Type B pancreatic cell (in vitro differentiated cells): ENCODE data around the gene APBA2. TPM values are rescaled to one million over a fixed set of nuclear protein-coding genes. Genes with fewer than 3 reads are reported as not detected.

Experiments used
- DNase-seq: peaks from one replicate; pipeline ENCODE4 v3.0.0; 2021; ENCODE audit warnings: mixed read lengths; ENCODE audit not compliant: unreplicated experiment; ENCODE audit errors: extremely low spot score
- H3K27ac Mint-ChIP-seq: 2 replicates; pipeline ENCODE4 v1.8.0; 2021; ENCODE audit warnings: mild to moderate bottlenecking, mixed read lengths
- H3K27me3 Mint-ChIP-seq: 2 replicates; pipeline ENCODE4 v1.8.0; 2021; ENCODE audit warnings: mixed read lengths
- H3K36me3 Mint-ChIP-seq: 2 replicates; pipeline ENCODE4 v1.8.0; 2021; ENCODE audit warnings: mixed read lengths
- H3K4me1 Mint-ChIP-seq: one replicate; pipeline ENCODE4 v1.8.0; 2021; ENCODE audit warnings: mixed read lengths; ENCODE audit not compliant: unreplicated experiment
- H3K4me3 Mint-ChIP-seq: 2 replicates; pipeline ENCODE4 v1.8.0; 2021; ENCODE audit warnings: mild to moderate bottlenecking, mixed read lengths
- H3K9me3 Mint-ChIP-seq: 2 replicates; pipeline ENCODE4 v1.8.0; 2021; ENCODE audit warnings: mixed read lengths
- CTCF ChIP-seq: fragments of 200-600 bp; sonication (generic); conservative IDR thresholded peaks from 2 replicates; pipeline ENCODE4 v1.5.0; 2021; ENCODE audit warnings: antibody characterized with exemption, mild to moderate bottlenecking
- total RNA-seq: library from RNA; stranded (reverse); gene quantifications from 2 replicates; pipeline ENCODE4 v1.2.1, GENCODE V29; 2021; ENCODE audit warnings: low replicate concordance

Gene APBA2
- total RNA-seq, 1 donor from 2014 or later, result 33.3 TPM

GRCh38 chr15:28895566-28895965 is 9.8 kb downstream of the APBA2 start:
- DNase-seq, result no peak
- Mint-ChIP-seq H3K36me3 (peaks cover 11% of the 10 kb centered on the region), H3K4me3 (no peak overlapping the region), H3K9me3 (no peaks in the 10 kb centered on the region), H3K27ac (no peak overlapping the region), H3K4me1 (peaks cover 15% of the 10 kb centered on the region), H3K27me3 (no peaks in the 10 kb centered on the region)
- TF ChIP-seq CTCF, result no peak

- TF ChIP-seq CTCF, result no peak
- peaks cover 11% of the 10 kb centered on the region for H3K36me3 Mint-ChIP-seq
- no peaks in the 10 kb centered on the region for H3K27me3 Mint-ChIP-seq
- no peak overlapping the region for H3K4me3 Mint-ChIP-seq
- H3K9me3 Mint-ChIP-seq, result no peaks in the 10 kb centered on the region
- H3K4me1 Mint-ChIP-seq, result peaks cover 9% of the 10 kb centered on the region
- no peak overlapping the region for H3K27ac Mint-ChIP-seq
- DNase-seq, result no peak
These were observed 11.2 kb downstream of the APBA2 start for GRCh38 chr15:28896951-28897350.

- no peak for DNase-seq
- Mint-ChIP-seq H3K4me1 (peaks cover 4% of the 10 kb centered on the region), H3K27me3 (no peaks in the 10 kb centered on the region), H3K36me3 (peaks cover 11% of the 10 kb centered on the region), H3K27ac (no peak overlapping the region), H3K9me3 (no peaks in the 10 kb centered on the region), H3K4me3 (no peak overlapping the region)
- TF ChIP-seq CTCF, result no peak
These were observed 12.2 kb downstream of the APBA2 start for GRCh38 chr15:28897861-28898585.

- no peak for DNase-seq
- Mint-ChIP-seq H3K27ac (no peak overlapping the region), H3K36me3 (peaks cover 11% of the 10 kb centered on the region), H3K4me1 (peaks cover 4% of the 10 kb centered on the region), H3K4me3 (no peak overlapping the region), H3K27me3 (no peaks in the 10 kb centered on the region), H3K9me3 (no peaks in the 10 kb centered on the region)
- TF ChIP-seq CTCF, result no peak
These were observed 13.4 kb downstream of the APBA2 start for GRCh38 chr15:28899061-28899738.

GRCh38 chr15:28900041-28900891 is 14.5 kb downstream of the APBA2 start:
- TF ChIP-seq CTCF, result no peak
- Mint-ChIP-seq H3K4me1 (no peaks in the 10 kb centered on the region), H3K27ac (no peak overlapping the region), H3K9me3 (no peaks in the 10 kb centered on the region), H3K27me3 (no peaks in the 10 kb centered on the region), H3K36me3 (peaks cover 11% of the 10 kb centered on the region), H3K4me3 (no peak overlapping the region)
- no peak for DNase-seq
